Body of pancreas (tissue), 4 donors: ENCODE data around the gene RPL37. TPM values are rescaled to one million over a fixed set of nuclear protein-coding genes. Genes with fewer than 3 reads are reported as not detected.
"Not testable (repeated sequence)": the region's sequence is repeated elsewhere in the genome, so short reads cannot be mapped to it uniquely, and the experiment has no call there.

Source experiments
- ATAC-seq: fragments of 150-250 bp; one replicate; pipeline ENCODE4 v1.9.1; 2016
- DNase-seq, 4 donors: peaks; one replicate each; pipeline ENCODE4 v3.0.0-alpha.2; 2019
- H3K27ac ChIP-seq, 4 donors: fragments of 200-600 bp; sonication (generic); 1 replicate in 3 of 4; 2 replicates in 1 of 4; pipeline versions ENCODE4 v1.5.1 to v1.6.1; 2016 to 2019; ENCODE audit warnings: mild to moderate bottlenecking in 1 of 4, mixed read lengths in 1 of 4, moderate library complexity in 1 of 4
- H3K27me3 ChIP-seq, 2 donors: fragments of 200-600 bp; sonication (generic); one replicate each; pipeline ENCODE4 v1.6.0; 2016; ENCODE audit warnings: mild to moderate bottlenecking in 1 of 2
- H3K36me3 ChIP-seq, 2 donors: fragments of 200-600 bp; sonication (generic); replicated peaks in 1 of 2; 2 replicates each; pipeline ENCODE4 v1.5.1; 2016; ENCODE audit warnings: low read depth in 2 of 2; ENCODE audit not compliant: insufficient read depth in 1 of 2
- H3K4me1 ChIP-seq: fragments of 200-600 bp; sonication (generic); one replicate; pipeline ENCODE4 v1.6.0; 2016
- H3K4me3 ChIP-seq, 2 donors: fragments of 200-600 bp; sonication (generic); 1 replicate in 1 of 2; 2 replicates in 1 of 2; pipeline ENCODE4 v1.5.1; 2016 to 2019
- H3K9me3 ChIP-seq, 3 donors: fragments of 200-600 bp; sonication (generic); 1 replicate in 2 of 3; 2 replicates in 1 of 3; pipeline ENCODE4 v1.5.1; 2016
- CTCF ChIP-seq, 7 experiments: fragments of 450-650 bp in 4 of 7; fragments of 200-600 bp in 3 of 7; sonication (generic) in 3 of 7; IDR thresholded peaks; one replicate each; pipeline ENCODE4 v1.5.1; 2016 to 2019; ENCODE audit warnings: antibody characterized with exemption in 7 of 7
- POLR2A ChIP-seq, 3 donors: fragments of 450-650 bp; IDR thresholded peaks; one replicate each; pipeline ENCODE4 v1.6.1; 2016; ENCODE audit warnings: antibody characterized with exemption in 3 of 3, mild to moderate bottlenecking in 2 of 3
- WGBS, 2 donors: methylation state at CpG; one replicate each; pipeline ENCODE4 v1.1.5; 2017; 5-methylcytosine and 5-hydroxymethylcytosine counted together
- intact Hi-C: fragments of 100-400 bp; cut with DNase I; formaldehyde crosslinking; loops from one replicate; pipeline ENCODE4 v1.15.1; 2023
- total RNA-seq, 2 donors: library from RNA; depleted of rRNA; stranded (reverse); fragments of >200 nt; gene quantifications; one replicate each; pipeline ENCODE4 v1.1.0, GENCODE V29; 2016

Gene RPL37
- 100 to 1,000 TPM; 126 to 256 TPM for total RNA-seq

- no peaks in the 10 kb centered on the region for H3K27me3 ChIP-seq
- WGBS, 2 donors = 2 to 7% methylated on average over 30 to 61 of the region's 61 CpGs
- H3K4me1 ChIP-seq = peaks cover 31% of the 10 kb centered on the region
- ATAC-seq = peak; percentile 99
- H3K9me3 ChIP-seq = no peaks in the 10 kb centered on the region
- TF ChIP-seq CTCF (IDR thresholded peaks at IDR 0.05) = peak in 1 of 7 experiments; percentile 18
- peak; percentile 64 to 94 (median 94) for TF ChIP-seq POLR2A (IDR thresholded peaks at IDR 0.05)
- peaks cover 0 to 16% of the 10 kb centered on the region in 2 donors for H3K36me3 ChIP-seq
- intact Hi-C loops = no loop called here
- H3K4me3 ChIP-seq = peak within 1 kb of the TSS; percentile 51 to 56
- H3K27ac ChIP-seq = peak within 1 kb of the TSS; percentile 89 to 93 (median 90)
- DNase-seq = peak; percentile 96 to 97 (median 96)
Measured at GRCh38 chr5:40834849-40835787, at the start of gene RPL37. Gene RPL37, minus strand, starts transcription at chr5:40835222. Its CDS starts 37 bp downstream, at chr5:40835185.

GRCh38 chr5:40883051-40883450 lies 48.0 kb upstream of the RPL37 start:
- H3K27me3 ChIP-seq, H3K27ac ChIP-seq, DNase-seq, intact Hi-C loops, H3K36me3 ChIP-seq, H3K4me3 ChIP-seq, H3K9me3 ChIP-seq, H3K4me1 ChIP-seq, ATAC-seq: not testable (repeated sequence)
- WGBS, 2 donors = 26 to 36% methylated on average over 1 of the region's 1 CpG

- no peak overlapping the region for H3K4me3 ChIP-seq
- H3K4me1 ChIP-seq = no peaks in the 10 kb centered on the region
- ATAC-seq (no peak), DNase-seq (no peak)
- no peak overlapping the region for H3K27ac ChIP-seq
- no peaks in the 10 kb centered on the region for H3K36me3 ChIP-seq
- intact Hi-C loops = no loop called here
- no peaks in the 10 kb centered on the region for H3K27me3 ChIP-seq
- TF ChIP-seq CTCF (IDR thresholded peaks at IDR 0.05) = no peak
- WGBS, 2 donors = 67 to 88% methylated on average over 4 of the region's 4 CpGs
- H3K9me3 ChIP-seq = no peaks in the 10 kb centered on the region
Measured at GRCh38 chr5:40882291-40882690, 47.3 kb upstream of the RPL37 start.

- H3K36me3 ChIP-seq = no peaks in the 10 kb centered on the region
- H3K27ac ChIP-seq = no peak overlapping the region
- TF ChIP-seq CTCF (IDR thresholded peaks at IDR 0.05) (peak; percentile 48 to 68 (median 59)), POLR2A (IDR thresholded peaks at IDR 0.05) (no peak)
- intact Hi-C loops = no loop called here
- no peak for ATAC-seq
- H3K4me1 ChIP-seq = no peaks in the 10 kb centered on the region
- H3K4me3 ChIP-seq = no peak overlapping the region
- no peaks in the 10 kb centered on the region for H3K9me3 ChIP-seq
- H3K27me3 ChIP-seq = no peaks in the 10 kb centered on the region
- 22 to 26% methylated on average over 10 of the region's 10 CpGs for WGBS, 2 donors
- DNase-seq = no peak
Measured at GRCh38 chr5:40879163-40879942, 44.3 kb upstream of the RPL37 start.

- H3K36me3 ChIP-seq = no peaks in the 10 kb centered on the region
- H3K9me3 ChIP-seq = no peaks in the 10 kb centered on the region
- no peak overlapping the region for H3K27ac ChIP-seq
- 77 to 89% methylated on average over 6 of the region's 6 CpGs for WGBS, 2 donors
- H3K4me1 ChIP-seq = no peaks in the 10 kb centered on the region
- DNase-seq = no peak
- ATAC-seq = no peak
- TF ChIP-seq POLR2A (IDR thresholded peaks at IDR 0.05) (no peak), CTCF (IDR thresholded peaks at IDR 0.05) (no peak)
- intact Hi-C loops = no loop called here
- no peak overlapping the region for H3K4me3 ChIP-seq
- no peaks in the 10 kb centered on the region for H3K27me3 ChIP-seq
Measured at GRCh38 chr5:40877371-40877988, 42.5 kb upstream of the RPL37 start.
